ENCODE measurements around the gene RRP8. TPM values are rescaled to one million over a fixed set of nuclear protein-coding genes. Genes with fewer than 3 reads are reported as not detected.

Gene RRP8
- total and polyA plus RNA-seq, 2 of the 8 experiments (the other 6 are each of a cell fraction or from before 2014, with no cell fraction given): 4.2 to 14.9 TPM

DNA sequence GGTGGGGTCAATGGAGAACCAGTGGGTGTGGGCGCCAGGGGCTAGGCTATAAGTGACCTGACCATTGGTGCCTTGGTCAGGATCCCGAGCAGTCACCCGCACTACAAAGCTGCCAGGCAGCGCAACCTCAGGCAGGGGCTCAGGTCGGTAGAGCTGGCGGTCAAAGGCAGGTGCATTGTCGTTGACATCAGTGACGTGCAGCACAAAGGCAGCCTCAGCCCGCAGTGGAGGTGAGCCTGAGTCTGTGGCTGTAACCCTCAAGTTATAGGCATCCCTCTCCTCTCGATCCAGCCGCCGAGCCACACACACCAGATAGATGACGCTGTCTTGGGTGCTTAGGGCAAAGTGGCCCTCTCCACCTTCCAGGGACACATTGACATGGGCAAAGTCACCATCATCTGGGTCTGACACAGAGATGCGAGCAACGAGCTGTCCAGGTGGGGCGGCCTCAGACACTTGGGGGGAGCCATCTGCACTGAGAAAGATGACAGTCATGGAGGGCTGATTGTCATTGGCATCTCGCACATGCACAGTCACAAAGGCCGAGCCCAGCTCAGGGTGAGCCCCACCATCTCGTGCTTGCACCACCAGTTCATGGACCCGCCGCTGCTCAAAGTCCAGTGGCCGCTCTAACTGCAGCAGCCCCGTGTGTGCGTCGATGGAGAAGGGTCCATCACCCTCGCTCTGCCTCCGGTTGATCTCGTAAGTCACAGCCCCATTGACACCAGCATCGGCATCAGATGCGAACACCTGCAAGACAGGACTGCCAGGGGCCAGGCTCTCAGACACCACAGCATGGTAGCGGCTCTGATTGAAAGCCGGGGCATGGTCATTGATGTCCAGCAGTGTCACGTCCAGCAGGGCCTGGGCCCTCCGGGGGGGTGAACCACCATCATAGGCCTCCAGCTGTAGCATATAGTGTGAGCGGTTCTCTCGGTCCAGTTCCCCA lies 36.9 kb upstream of the RRP8 start:
- no peak overlapping the region for H2BK5ac ChIP-seq (ENCODE audit: low read depth, low read length)
- no peaks in the 10 kb centered on the region; a peak in 1 of 7 replicates for H3K27me3 ChIP-seq (replicated peaks in 1 of 4; ENCODE audit: control insufficient read depth in 3 of 4, extremely low read depth in 1 of 4, insufficient read depth in 3 of 4, low read length in 3 of 4)
- no peak overlapping the region for H2BK12ac ChIP-seq (ENCODE audit: low read depth, low read length)
- peaks cover 0 to 2% of the 10 kb centered on the region in 2 experiments for H4K20me1 ChIP-seq (replicated peaks in 1 of 2; ENCODE audit: control insufficient read depth in 1 of 2, insufficient read depth in 2 of 2, low read length in 2 of 2)
- no peak overlapping the region for H3K4me2 ChIP-seq (ENCODE audit: insufficient read depth in 1 of 2, low read depth in 2 of 2, low read length in 2 of 2)
- 90% methylated on average over 36 of the region's 36 CpGs; no CpG with 5 or more reads in 1 of the 2 experiments for WGBS, 2 experiments (ENCODE audit: extremely low coverage in 1 of 2, insufficient coverage in 1 of 2, insufficient read length in 1 of 2, insufficient replicate concordance in 2 of 2, low coverage in 1 of 2, low lambda C conversion rate in 2 of 2, missing lambda C conversion rate in 1 of 2)
- H3K27ac ChIP-seq (ENCODE audit: low read depth, low read length): no peak overlapping the region
- H3K36me3 ChIP-seq (ENCODE audit: control insufficient read depth in 2 of 4, insufficient read depth in 4 of 4, low read length in 3 of 4): no peaks in the 10 kb centered on the region; a peak in 1 of 8 replicates
- no peak overlapping the region for H3K56ac ChIP-seq (replicated peaks; ENCODE audit: insufficient read length, low read depth, low read length)
- H4K91ac ChIP-seq (replicated peaks; ENCODE audit: insufficient read length, low read length): no peak overlapping the region
- 0 out of 2 replicates have a peak overlapping the region, but pooled peaks have one; percentile 44 for H2AK5ac ChIP-seq (ENCODE audit: low read depth, low read length)
- H3K79me1 ChIP-seq (ENCODE audit: low read depth, low read length): no peaks in the 10 kb centered on the region
- no peak overlapping the region for H3K18ac ChIP-seq (ENCODE audit: extremely low read depth, low read length)
- DNase-seq (ENCODE audit: low read depth in 1 of 2, low spot score in 2 of 2): no peak
- ChIA-PET CTCF (ENCODE audit: partially characterized antibody) (interaction anchor here (1.1 to 2.7 kb wide), 5 partner anchors 8 to 109 kb away, joined by 3 to 10 read pairs (median 3); no protein-coding TSS in a partner anchor), POLR2A (ENCODE audit: partially characterized antibody) (no interaction called here)
- no peak overlapping the region for H2BK20ac ChIP-seq (ENCODE audit: low read length)
- no peak overlapping the region for H2BK15ac ChIP-seq (ENCODE audit: low read length)
- H3K4ac ChIP-seq (replicated peaks; ENCODE audit: insufficient read length, low read depth, low read length): no peak overlapping the region
- H2BK120ac ChIP-seq (replicated peaks; ENCODE audit: low read depth, low read length): no peak overlapping the region
- no peak overlapping the region; a peak in 1 of 7 replicates for H3K9ac ChIP-seq (replicated peaks in 1 of 4; ENCODE audit: extremely low read depth in 1 of 4, low read depth in 3 of 4, low read length in 3 of 4)
- no peak overlapping the region for H4K8ac ChIP-seq (ENCODE audit: extremely low read depth, insufficient read depth, low read length)
- no peak overlapping the region for H4K5ac ChIP-seq (ENCODE audit: insufficient read length, low read depth, low read length)
- H3K23ac ChIP-seq (ENCODE audit: insufficient read length): no peak overlapping the region
- no peak overlapping the region for H3K4me3 ChIP-seq (ENCODE audit: extremely low read depth in 1 of 4, insufficient read depth in 2 of 4, low read depth in 3 of 4, low read length in 4 of 4)
- FAIRE-seq: no peak
- no peaks in the 10 kb centered on the region for H3K4me1 ChIP-seq (replicated peaks in 1 of 4; ENCODE audit: control insufficient read depth in 3 of 4, insufficient read depth in 4 of 4, low read length in 3 of 4)
- H3K9me3 ChIP-seq (ENCODE audit: insufficient read depth in 2 of 2, low read depth in 1 of 2, low read length in 1 of 2): no peaks in the 10 kb centered on the region
- H3K79me2 ChIP-seq (ENCODE audit: control insufficient read depth in 1 of 2, insufficient read depth in 2 of 2, low read length in 2 of 2): no peaks in the 10 kb centered on the region
- no peak overlapping the region for H2AFZ ChIP-seq (ENCODE audit: low read length)
- H3K23me2 ChIP-seq (ENCODE audit: low read depth, low read length): no peaks in the 10 kb centered on the region
- no peak overlapping the region for H3K14ac ChIP-seq (ENCODE audit: insufficient read length)
- no peak for TF ChIP-seq SIRT6 (IDR thresholded peaks at IDR 0.05; ENCODE audit: low read length)
- TF ChIP-seq NANOG (IDR thresholded peaks at IDR 0.05; ENCODE audit: insufficient read depth, low read depth, low read length, poor library complexity, severe bottlenecking): no peak
- TF ChIP-seq RBBP5 (IDR thresholded peaks at IDR 0.05; ENCODE audit: borderline replicate concordance, low read depth, low read length): no peak
- TF ChIP-seq CHD2 (IDR thresholded peaks at IDR 0.05; ENCODE audit: low read length): no peak
